Measurements from ENCODE around the gene ZNF700.
"Not testable (repeated sequence)": the region's sequence is repeated elsewhere in the genome, so short reads cannot be mapped to it uniquely, and the experiment has no call there.

Gene ZNF700

GRCh38 chr19:11924886-11925650, at the start of gene ZNF700:
Gene ZNF700, plus strand, starts transcription at chr19:11925107. Its CDS starts 104 bp downstream, at chr19:11925211.
- peak; percentile 59 for DNase-seq (ENCODE audit: low read depth, low spot score)

GRCh38 chr19:11879687-11880266, 45.1 kb upstream of the ZNF700 start:
- DNase-seq (ENCODE audit: low read depth, low spot score) = not testable (repeated sequence)

- no peak for DNase-seq (ENCODE audit: low read depth, low spot score)
These were observed 44.3 kb upstream of the ZNF700 start for GRCh38 chr19:11880598-11880997.

- DNase-seq (ENCODE audit: low read depth, low spot score) = no peak
These were observed 43.6 kb upstream of the ZNF700 start for GRCh38 chr19:11881151-11881800.

GRCh38 chr19:11882606-11883005, 42.3 kb upstream of the ZNF700 start:
- no peak for DNase-seq (ENCODE audit: low read depth, low spot score)

- no peak for DNase-seq (ENCODE audit: low read depth, low spot score)
These were observed 37.7 kb upstream of the ZNF700 start for GRCh38 chr19:11887234-11887610.

GRCh38 chr19:11887611-11888531, 37.0 kb upstream of the ZNF700 start, which contains the start of gene ZNF69:
Gene ZNF69, plus strand, starts transcription at chr19:11887782. Its CDS starts 142 bp downstream, at chr19:11887924.
- no peak for DNase-seq (ENCODE audit: low read depth, low spot score)

GRCh38 chr19:11889901-11890300, 35.0 kb upstream of the ZNF700 start:
- DNase-seq (ENCODE audit: low read depth, low spot score) = not testable (repeated sequence)

GRCh38 chr19:11890634-11891033, 34.3 kb upstream of the ZNF700 start:
- DNase-seq (ENCODE audit: low read depth, low spot score) = no peak

GRCh38 chr19:11894851-11895250, 30.1 kb upstream of the ZNF700 start:
- no peak for DNase-seq (ENCODE audit: low read depth, low spot score)

- no peak for DNase-seq (ENCODE audit: low read depth, low spot score)
These were observed 22.7 kb upstream of the ZNF700 start for GRCh38 chr19:11902228-11902627.

GRCh38 chr19:11905928-11906327, 19.0 kb upstream of the ZNF700 start:
- no peak for DNase-seq (ENCODE audit: low read depth, low spot score)

GRCh38 chr19:11911937-11912336, 13.0 kb upstream of the ZNF700 start:
- not testable (repeated sequence) for DNase-seq (ENCODE audit: low read depth, low spot score)

GRCh38 chr19:11914417-11915051, 10.4 kb upstream of the ZNF700 start:
- not testable (repeated sequence) for DNase-seq (ENCODE audit: low read depth, low spot score)

GRCh38 chr19:11921852-11922495, 2.9 kb upstream of the ZNF700 start:
- no peak for DNase-seq (ENCODE audit: low read depth, low spot score)

GRCh38 chr19:11925651-11926187, 812 bp downstream of the ZNF700 start:
- not testable (repeated sequence) for DNase-seq (ENCODE audit: low read depth, low spot score)

- no peak for DNase-seq (ENCODE audit: low read depth, low spot score)
These were observed 2.3 kb downstream of the ZNF700 start for GRCh38 chr19:11927227-11927626.

GRCh38 chr19:11931051-11931450, 6.1 kb downstream of the ZNF700 start:
- no peak for DNase-seq (ENCODE audit: low read depth, low spot score)

GRCh38 chr19:11931513-11931912, 6.6 kb downstream of the ZNF700 start:
- no peak for DNase-seq (ENCODE audit: low read depth, low spot score)

- not testable (repeated sequence) for DNase-seq (ENCODE audit: low read depth, low spot score)
These were observed 10.9 kb downstream of the ZNF700 start for GRCh38 chr19:11935829-11936228.

Measured in brain pericyte (primary cell).